Neural cell (in vitro differentiated cells): Measurements from ENCODE around the gene GLRX5. TPM values are rescaled to one million over a fixed set of nuclear protein-coding genes. Genes with fewer than 3 reads are reported as not detected.
A peak's percentile ranks its signal among the peaks of the same experiment; 100 is the strongest.

ENCODE experiments used
- H2AFZ ChIP-seq: fragments of 200-600, 300-800 bp; sonication (generic), shearing (Covaris generic); 2 replicates; pipeline ENCODE4 v1.6.0; 2014; ENCODE audit warnings: low read depth, mild to moderate bottlenecking, antibody characterized with exemption, low read length, moderate library complexity
- H3F3A ChIP-seq: fragments of 200-600 bp; shearing (Covaris generic); 2 replicates; pipeline ENCODE4 v1.6.1; 2016; ENCODE audit warnings: mild to moderate bottlenecking, moderate library complexity, mixed read lengths, antibody characterized with exemption, low read length; ENCODE audit not compliant: insufficient read depth, poor library complexity, severe bottlenecking
- H3K27ac ChIP-seq: fragments of 200-600, 300-800 bp; sonication (generic), shearing (Covaris generic); 2 replicates; pipeline ENCODE4 v1.5.1; 2014; ENCODE audit warnings: mild to moderate bottlenecking, low read length, moderate library complexity
- H3K27me3 ChIP-seq: fragments of 300-800, 200-600 bp; sonication (generic), shearing (Covaris generic); 2 replicates; pipeline ENCODE4 v1.6.0; 2014; ENCODE audit warnings: mild to moderate bottlenecking, low read depth, low read length, moderate library complexity; ENCODE audit not compliant: insufficient read depth
- H3K36me3 ChIP-seq: fragments of 300-800, 200-600 bp; sonication (generic), shearing (Covaris generic); 2 replicates; pipeline ENCODE4 v1.5.1; 2014; ENCODE audit warnings: mild to moderate bottlenecking, antibody characterized with exemption, low read length, moderate library complexity; ENCODE audit not compliant: insufficient read depth
- H3K4me2 ChIP-seq: fragments of 300-800, 200-600 bp; sonication (generic), shearing (Covaris generic); 2 replicates; pipeline ENCODE4 v1.6.0; 2014; ENCODE audit warnings: mild to moderate bottlenecking, low read length
- H3K4me3 ChIP-seq: fragments of 300-800, 200-600 bp; sonication (generic), shearing (Covaris generic); 2 replicates; pipeline ENCODE4 v1.5.1; 2014; ENCODE audit warnings: mild to moderate bottlenecking, low read length, moderate library complexity
- H3K79me2 ChIP-seq: fragments of 200-600 bp; shearing (Covaris generic); replicated peaks from 2 replicates; pipeline ENCODE4 v1.6.0; 2014; ENCODE audit warnings: mild to moderate bottlenecking, low read length, moderate library complexity; ENCODE audit not compliant: insufficient read depth
- H3K9ac ChIP-seq: fragments of 300-800, 200-600 bp; sonication (generic), shearing (Covaris generic); 2 replicates; pipeline ENCODE4 v1.6.1; 2016; ENCODE audit warnings: mild to moderate bottlenecking, low read length, mixed read lengths
- H3K9me2 ChIP-seq: fragments of 200-600 bp; shearing (Covaris generic); 2 replicates; pipeline ENCODE4 v1.6.1; 2016; ENCODE audit warnings: mild to moderate bottlenecking, low read length, mixed read lengths; ENCODE audit not compliant: insufficient read depth
- H3K9me3 ChIP-seq: fragments of 200-600, 300-800 bp; sonication (generic), shearing (Covaris generic); 2 replicates; pipeline ENCODE4 v1.6.1; 2016; ENCODE audit warnings: mild to moderate bottlenecking, mixed run types, low read length, moderate library complexity, mixed read lengths
- H4K20me1 ChIP-seq: fragments of 200-600 bp; shearing (Covaris generic); 2 replicates; pipeline ENCODE4 v1.6.1; 2016; ENCODE audit warnings: mild to moderate bottlenecking, mixed run types; ENCODE audit not compliant: insufficient read depth
- EP300 ChIP-seq: fragments of 450-650 bp; conservative IDR thresholded peaks from 2 replicates; pipeline ENCODE4 v1.6.1; 2014; ENCODE audit warnings: antibody characterized with exemption, mild to moderate bottlenecking, moderate library complexity; ENCODE audit not compliant: poor library complexity, severe bottlenecking
- EZH2 ChIP-seq: fragments of 200-600, 300-800 bp; shearing (Covaris generic), sonication (generic); IDR thresholded peaks from 2 replicates; pipeline ENCODE4 v1.6.1; 2014; ENCODE audit warnings: antibody characterized with exemption, low read length, borderline replicate concordance, mild to moderate bottlenecking; ENCODE audit not compliant: insufficient read depth, poor library complexity, severe bottlenecking
- MXI1 ChIP-seq: fragments of 450-650 bp; conservative IDR thresholded peaks from 2 replicates; pipeline ENCODE4 v1.6.1; 2014; ENCODE audit warnings: antibody characterized with exemption, mild to moderate bottlenecking; ENCODE audit not compliant: poor library complexity, severe bottlenecking
- POLR2AphosphoS5 ChIP-seq: IDR thresholded peaks from 2 replicates; pipeline ENCODE4 v1.6.1; 2012
- RAD21 ChIP-seq: fragments of 450-650 bp; conservative IDR thresholded peaks from 2 replicates; pipeline ENCODE4 v1.6.1; 2014; ENCODE audit warnings: antibody characterized with exemption, mild to moderate bottlenecking, moderate library complexity
- SMC3 ChIP-seq: fragments of 450-650 bp; conservative IDR thresholded peaks from 2 replicates; pipeline ENCODE4 v1.6.1; 2014; ENCODE audit warnings: antibody characterized with exemption, mild to moderate bottlenecking, moderate library complexity; ENCODE audit not compliant: poor library complexity
- TAF1 ChIP-seq: IDR thresholded peaks from 2 replicates; pipeline ENCODE4 v1.6.1; 2012; ENCODE audit warnings: low read depth
- polyA plus RNA-seq: library from polyadenylated mRNA; depleted of rRNA; stranded (reverse); fragments of >200 nt; gene quantifications from 2 replicates; pipeline ENCODE4 v1.2.3, GENCODE V29; 2014
- TF ChIP-seq, protein P1 (sequence below): IDR thresholded peaks from 2 replicates; pipeline ENCODE4 v1.6.1; 2012; ENCODE audit warnings: borderline replicate concordance
- TF ChIP-seq, protein P2 (sequence below): fragments of 450-650 bp; IDR thresholded peaks from 2 replicates; pipeline ENCODE4 v1.5.1; 2014; ENCODE audit warnings: antibody characterized with exemption, mild to moderate bottlenecking, moderate library complexity; ENCODE audit not compliant: poor library complexity, severe bottlenecking

GLRX5 gene
- polyA plus RNA-seq, 1 donor from 2014 or later: 81.0 TPM

DNA sequence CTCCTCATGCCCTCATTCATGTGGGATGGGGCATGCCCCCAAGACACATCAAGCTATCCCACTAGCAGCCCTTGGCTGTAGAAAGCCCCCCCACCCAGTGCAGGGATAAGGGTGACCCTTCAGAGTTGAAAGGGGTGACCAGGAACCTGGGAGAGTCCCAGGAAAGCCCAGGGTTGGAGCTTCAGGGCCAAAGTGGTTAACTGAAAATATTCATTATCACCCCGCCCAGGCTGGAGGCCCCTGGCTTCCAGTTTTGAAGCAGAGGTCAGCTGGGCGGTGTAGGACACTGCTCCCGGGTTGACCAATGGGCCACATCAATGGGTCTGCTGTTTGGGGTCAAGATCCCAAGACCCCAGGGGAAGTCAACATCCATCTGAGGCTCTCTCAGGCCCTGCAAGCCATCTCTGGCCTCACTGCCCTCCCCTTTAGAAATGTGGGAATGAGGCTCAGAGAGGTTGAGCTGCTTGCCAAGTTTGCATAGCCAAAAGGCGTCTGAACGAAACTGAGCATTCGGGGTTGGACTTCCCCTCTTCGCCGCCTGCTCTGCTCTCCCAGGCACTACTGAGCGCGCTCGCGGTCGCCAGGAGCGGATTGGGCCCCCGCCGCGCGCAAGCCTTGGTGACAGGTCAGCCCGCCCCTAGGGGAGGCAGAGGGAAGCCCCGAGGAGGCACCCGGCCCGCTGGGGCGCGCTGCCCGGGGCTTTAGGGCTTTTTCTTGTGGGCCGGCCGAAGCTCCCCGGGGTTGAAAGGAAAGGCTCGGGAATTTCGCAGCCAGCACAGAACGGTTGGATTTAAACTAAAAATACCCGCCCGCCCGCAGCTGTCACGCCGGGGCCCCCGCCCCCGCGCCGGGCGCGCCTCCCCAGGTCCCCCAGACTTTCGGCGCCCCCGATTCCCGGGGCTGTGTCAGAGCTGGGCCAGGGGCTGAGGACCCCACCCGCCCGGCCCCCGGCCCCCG lies 19.0 kb upstream of the GLRX5 start (continued):
- TF ChIP-seq, protein P1, sequence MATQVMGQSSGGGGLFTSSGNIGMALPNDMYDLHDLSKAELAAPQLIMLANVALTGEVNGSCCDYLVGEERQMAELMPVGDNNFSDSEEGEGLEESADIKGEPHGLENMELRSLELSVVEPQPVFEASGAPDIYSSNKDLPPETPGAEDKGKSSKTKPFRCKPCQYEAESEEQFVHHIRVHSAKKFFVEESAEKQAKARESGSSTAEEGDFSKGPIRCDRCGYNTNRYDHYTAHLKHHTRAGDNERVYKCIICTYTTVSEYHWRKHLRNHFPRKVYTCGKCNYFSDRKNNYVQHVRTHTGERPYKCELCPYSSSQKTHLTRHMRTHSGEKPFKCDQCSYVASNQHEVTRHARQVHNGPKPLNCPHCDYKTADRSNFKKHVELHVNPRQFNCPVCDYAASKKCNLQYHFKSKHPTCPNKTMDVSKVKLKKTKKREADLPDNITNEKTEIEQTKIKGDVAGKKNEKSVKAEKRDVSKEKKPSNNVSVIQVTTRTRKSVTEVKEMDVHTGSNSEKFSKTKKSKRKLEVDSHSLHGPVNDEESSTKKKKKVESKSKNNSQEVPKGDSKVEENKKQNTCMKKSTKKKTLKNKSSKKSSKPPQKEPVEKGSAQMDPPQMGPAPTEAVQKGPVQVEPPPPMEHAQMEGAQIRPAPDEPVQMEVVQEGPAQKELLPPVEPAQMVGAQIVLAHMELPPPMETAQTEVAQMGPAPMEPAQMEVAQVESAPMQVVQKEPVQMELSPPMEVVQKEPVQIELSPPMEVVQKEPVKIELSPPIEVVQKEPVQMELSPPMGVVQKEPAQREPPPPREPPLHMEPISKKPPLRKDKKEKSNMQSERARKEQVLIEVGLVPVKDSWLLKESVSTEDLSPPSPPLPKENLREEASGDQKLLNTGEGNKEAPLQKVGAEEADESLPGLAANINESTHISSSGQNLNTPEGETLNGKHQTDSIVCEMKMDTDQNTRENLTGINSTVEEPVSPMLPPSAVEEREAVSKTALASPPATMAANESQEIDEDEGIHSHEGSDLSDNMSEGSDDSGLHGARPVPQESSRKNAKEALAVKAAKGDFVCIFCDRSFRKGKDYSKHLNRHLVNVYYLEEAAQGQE: no peak
- TF ChIP-seq POLR2AphosphoS5 (no peak), SMC3 (no peak)

DNA sequence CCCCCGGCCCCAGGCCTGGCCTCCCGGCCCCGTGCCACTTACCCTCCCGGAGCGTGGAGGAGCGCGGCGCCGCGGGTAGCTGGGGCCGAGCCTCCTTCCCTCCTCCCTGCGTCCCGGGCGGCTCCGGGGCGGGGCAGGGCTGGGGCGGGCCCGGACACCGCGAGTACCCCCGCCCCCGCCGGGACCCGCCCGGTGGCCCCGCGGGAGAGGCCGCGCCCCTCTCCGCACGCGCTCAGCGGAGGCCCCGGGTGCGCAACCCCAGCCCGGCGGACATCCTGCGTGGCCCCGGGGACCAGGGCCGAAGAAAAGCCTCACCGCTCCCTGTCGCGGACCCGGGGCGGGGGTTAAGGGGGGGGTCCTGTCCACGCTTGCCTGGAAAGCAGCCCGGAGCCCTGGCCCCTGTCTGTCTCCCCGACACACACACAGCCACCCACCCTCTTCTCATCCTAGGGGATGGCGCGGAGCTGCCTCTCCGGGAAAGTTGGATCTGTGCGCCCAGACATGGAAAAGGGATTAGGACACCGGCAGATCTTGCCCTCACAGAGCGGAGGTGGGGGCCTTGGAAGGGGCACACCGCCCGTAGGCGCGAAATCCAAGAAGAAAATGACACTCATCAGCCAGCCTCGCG lies 18.2 kb upstream of the GLRX5 start, which contains the start of gene SYNE3:
Gene SYNE3, minus strand, starts transcription at position 97 of the 628 bp plus-strand sequence. CDS start 40,829 bp downstream, outside the sequence.
- no peaks in the 10 kb centered on the region for H3K9me2 ChIP-seq
- peak within 1 kb of the TSS; percentile 8 for H2AFZ ChIP-seq
- no peaks in the 10 kb centered on the region for H3F3A ChIP-seq
- H3K27ac ChIP-seq: no peak within 1 kb of the TSS
- H3K9me3 ChIP-seq: no peaks in the 10 kb centered on the region
- H3K36me3 ChIP-seq: no peaks in the 10 kb centered on the region
- H4K20me1 ChIP-seq: no peaks in the 10 kb centered on the region
- no peaks in the 10 kb centered on the region for H3K79me2 ChIP-seq
- H3K27me3 ChIP-seq: peaks cover 12% of the 10 kb centered on the region
- peak within 1 kb of the TSS; percentile 51 for H3K9ac ChIP-seq
- H3K4me3 ChIP-seq: peak within 1 kb of the TSS; percentile 68
- H3K4me2 ChIP-seq: peak within 1 kb of the TSS; percentile 36
- TF ChIP-seq EP300: no peak
- TF ChIP-seq MXI1: no peak
- TF ChIP-seq SMC3: no peak
- no peak for TF ChIP-seq RAD21
- TF ChIP-seq, protein P2, sequence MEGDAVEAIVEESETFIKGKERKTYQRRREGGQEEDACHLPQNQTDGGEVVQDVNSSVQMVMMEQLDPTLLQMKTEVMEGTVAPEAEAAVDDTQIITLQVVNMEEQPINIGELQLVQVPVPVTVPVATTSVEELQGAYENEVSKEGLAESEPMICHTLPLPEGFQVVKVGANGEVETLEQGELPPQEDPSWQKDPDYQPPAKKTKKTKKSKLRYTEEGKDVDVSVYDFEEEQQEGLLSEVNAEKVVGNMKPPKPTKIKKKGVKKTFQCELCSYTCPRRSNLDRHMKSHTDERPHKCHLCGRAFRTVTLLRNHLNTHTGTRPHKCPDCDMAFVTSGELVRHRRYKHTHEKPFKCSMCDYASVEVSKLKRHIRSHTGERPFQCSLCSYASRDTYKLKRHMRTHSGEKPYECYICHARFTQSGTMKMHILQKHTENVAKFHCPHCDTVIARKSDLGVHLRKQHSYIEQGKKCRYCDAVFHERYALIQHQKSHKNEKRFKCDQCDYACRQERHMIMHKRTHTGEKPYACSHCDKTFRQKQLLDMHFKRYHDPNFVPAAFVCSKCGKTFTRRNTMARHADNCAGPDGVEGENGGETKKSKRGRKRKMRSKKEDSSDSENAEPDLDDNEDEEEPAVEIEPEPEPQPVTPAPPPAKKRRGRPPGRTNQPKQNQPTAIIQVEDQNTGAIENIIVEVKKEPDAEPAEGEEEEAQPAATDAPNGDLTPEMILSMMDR: no peak
- no peak for TF ChIP-seq POLR2AphosphoS5
- no peak for TF ChIP-seq EZH2
- TF ChIP-seq, protein P1: no peak
- no peak for TF ChIP-seq TAF1
